ENCODE results near the gene PCBP1. TPM values are rescaled to one million over a fixed set of nuclear protein-coding genes. Genes with fewer than 3 reads are reported as not detected.
A peak's percentile ranks its signal among the peaks of the same experiment; 100 is the strongest.

The PCBP1 gene
- total RNA-seq, 1 donor from 2014 or later, result 210 TPM

DNA sequence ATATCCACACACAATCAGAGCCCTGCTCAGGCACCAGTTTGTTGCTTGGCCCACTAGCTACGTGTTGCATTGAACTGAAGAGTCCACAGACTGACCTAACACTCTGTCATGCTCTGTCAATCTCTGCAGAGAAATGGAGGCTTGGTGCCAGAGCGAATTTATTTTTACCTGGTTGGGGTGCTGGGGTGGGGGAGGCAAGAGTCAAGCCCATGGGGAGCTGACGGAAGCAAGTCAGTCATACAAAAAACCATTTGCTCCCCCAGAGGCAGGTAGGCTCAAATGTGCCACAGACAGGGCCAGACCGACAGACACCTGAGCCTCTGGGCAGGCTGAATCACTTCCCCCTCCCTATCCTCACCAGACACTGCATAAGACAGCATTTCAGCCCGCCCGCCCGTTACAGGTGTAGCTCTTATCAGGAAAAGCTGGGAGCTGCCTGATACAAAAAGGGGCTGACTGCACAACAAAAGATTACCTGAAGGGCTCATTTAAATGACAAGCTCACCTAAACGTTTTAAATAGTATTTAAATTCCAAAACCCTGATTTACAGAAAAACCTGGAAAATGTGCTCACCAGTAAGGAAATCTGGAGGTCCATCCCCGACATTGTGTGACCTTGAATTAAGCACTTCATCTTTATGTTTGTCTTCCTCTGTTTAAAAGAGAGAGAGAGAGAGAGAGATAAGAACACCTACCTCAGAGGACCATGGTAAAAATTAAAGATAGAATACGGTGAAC lies 2.1 kb upstream of the PCBP1 start:
- H3K4me3 ChIP-seq, result peak overlapping the region; percentile 91 to 97

GRCh38 chr2:70085711-70086277 lies 1.5 kb upstream of the PCBP1 start:
- intact Hi-C loops (cut with DNase I), result loop anchor here (1.0 to 5.0 kb wide), 2 partner anchors 57 to 173 kb away; no protein-coding TSS in a partner anchor
- peak overlapping the region; percentile 91 to 97 for H3K4me3 ChIP-seq
- no peaks in the 10 kb centered on the region for H3K27me3 ChIP-seq
- TF ChIP-seq POLR2AphosphoS5 (IDR thresholded peaks at IDR 0.05; ENCODE audit: insufficient read depth in 1 of 2, low read depth in 1 of 2), result no peak
- no peak for TF ChIP-seq POLR2A (IDR thresholded peaks at IDR 0.05)
- TF ChIP-seq, protein P1, sequence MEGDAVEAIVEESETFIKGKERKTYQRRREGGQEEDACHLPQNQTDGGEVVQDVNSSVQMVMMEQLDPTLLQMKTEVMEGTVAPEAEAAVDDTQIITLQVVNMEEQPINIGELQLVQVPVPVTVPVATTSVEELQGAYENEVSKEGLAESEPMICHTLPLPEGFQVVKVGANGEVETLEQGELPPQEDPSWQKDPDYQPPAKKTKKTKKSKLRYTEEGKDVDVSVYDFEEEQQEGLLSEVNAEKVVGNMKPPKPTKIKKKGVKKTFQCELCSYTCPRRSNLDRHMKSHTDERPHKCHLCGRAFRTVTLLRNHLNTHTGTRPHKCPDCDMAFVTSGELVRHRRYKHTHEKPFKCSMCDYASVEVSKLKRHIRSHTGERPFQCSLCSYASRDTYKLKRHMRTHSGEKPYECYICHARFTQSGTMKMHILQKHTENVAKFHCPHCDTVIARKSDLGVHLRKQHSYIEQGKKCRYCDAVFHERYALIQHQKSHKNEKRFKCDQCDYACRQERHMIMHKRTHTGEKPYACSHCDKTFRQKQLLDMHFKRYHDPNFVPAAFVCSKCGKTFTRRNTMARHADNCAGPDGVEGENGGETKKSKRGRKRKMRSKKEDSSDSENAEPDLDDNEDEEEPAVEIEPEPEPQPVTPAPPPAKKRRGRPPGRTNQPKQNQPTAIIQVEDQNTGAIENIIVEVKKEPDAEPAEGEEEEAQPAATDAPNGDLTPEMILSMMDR (IDR thresholded peaks at IDR 0.05), result no peak
- no peak for DNase-seq (ENCODE audit: extremely low spot score in 2 of 2)
- H3K9me3 ChIP-seq, result no peaks in the 10 kb centered on the region
- H3K4me1 ChIP-seq, result peaks cover 69% of the 10 kb centered on the region
- H3K36me3 ChIP-seq, result peaks cover 5 to 31% of the 10 kb centered on the region in 2 donors
- peak overlapping the region; percentile 100 for H3K27ac ChIP-seq

More for the DNA sequence above, 2.1 kb upstream of the PCBP1 start:
- Histone ChIP-seq H3K27me3 (no peaks in the 10 kb centered on the region), H3K36me3 (peaks cover 5 to 33% of the 10 kb centered on the region in 2 donors), H3K9me3 (no peaks in the 10 kb centered on the region), H3K27ac (peak overlapping the region; percentile 100), H3K4me1 (peaks cover 68% of the 10 kb centered on the region)
- intact Hi-C loops (cut with DNase I), result loop anchor here (5.0 kb wide), 1 partner anchor 173 kb away; no protein-coding TSS in a partner anchor
- TF ChIP-seq, protein P1 (IDR thresholded peaks at IDR 0.05), result no peak
- no peak for TF ChIP-seq POLR2AphosphoS5 (IDR thresholded peaks at IDR 0.05; ENCODE audit: insufficient read depth in 1 of 2, low read depth in 1 of 2)
- TF ChIP-seq POLR2A (IDR thresholded peaks at IDR 0.05), result no peak
- DNase-seq (ENCODE audit: extremely low spot score in 2 of 2), result peak in 1 of 2 donors; percentile 92

- H3K4me3 ChIP-seq, result peak overlapping the region; percentile 91 to 97
- TF ChIP-seq, protein P1 (IDR thresholded peaks at IDR 0.05), result no peak
- no peak for TF ChIP-seq POLR2A (IDR thresholded peaks at IDR 0.05)
- peak in 1 of 2 donors; percentile 66 for TF ChIP-seq POLR2AphosphoS5 (IDR thresholded peaks at IDR 0.05; ENCODE audit: insufficient read depth in 1 of 2, low read depth in 1 of 2)
- intact Hi-C loops (cut with DNase I), result loop anchor here (1.0 to 5.0 kb wide), 2 partner anchors 56 to 174 kb away; no protein-coding TSS in a partner anchor
- H3K36me3 ChIP-seq, result peaks cover 5 to 27% of the 10 kb centered on the region in 2 donors
- peaks cover 64% of the 10 kb centered on the region for H3K4me1 ChIP-seq
- no peaks in the 10 kb centered on the region for H3K27me3 ChIP-seq
- H3K27ac ChIP-seq, result peak overlapping the region; percentile 100
- DNase-seq (ENCODE audit: extremely low spot score in 2 of 2), result peak in 1 of 2 donors; percentile 93
- no peaks in the 10 kb centered on the region for H3K9me3 ChIP-seq
These were observed 919 bp upstream of the PCBP1 start for GRCh38 chr2:70086278-70086837.

- peak in 1 of 2 donors; percentile 91 for DNase-seq (ENCODE audit: extremely low spot score in 2 of 2)
- H3K27ac ChIP-seq, result peak overlapping the region; percentile 100
- intact Hi-C loops (cut with DNase I), result loop anchor here (5.0 kb wide), 1 partner anchor 176 kb away; no protein-coding TSS in a partner anchor
- peaks cover 3 to 12% of the 10 kb centered on the region in 2 donors for H3K36me3 ChIP-seq
- H3K4me3 ChIP-seq, result peak overlapping the region; percentile 91 to 97
- H3K4me1 ChIP-seq, result peaks cover 54% of the 10 kb centered on the region
- TF ChIP-seq POLR2AphosphoS5 (IDR thresholded peaks at IDR 0.05; ENCODE audit: insufficient read depth in 1 of 2, low read depth in 1 of 2) (peak in 1 of 2 donors; percentile 67), POLR2A (IDR thresholded peaks at IDR 0.05) (no peak)
- H3K9me3 ChIP-seq, result no peaks in the 10 kb centered on the region
- no peaks in the 10 kb centered on the region for H3K27me3 ChIP-seq
These were observed 673 bp downstream of the PCBP1 start for GRCh38 chr2:70087702-70088597.

Measured in vagina (tissue), 2 donors.